Stomach (tissue), 4 donors: ENCODE data around the gene TJAP1.

Experiments used
- CTCF ChIP-seq, 7 experiments: fragments of 450-650 bp in 4 of 7; fragments of 200-600 bp in 3 of 7; sonication (generic) in 3 of 7; IDR thresholded peaks; one replicate each; pipeline ENCODE4 v1.5.1; 2016 to 2019; ENCODE audit warnings: antibody characterized with exemption in 7 of 7, control low read depth in 2 of 7, mild to moderate bottlenecking in 1 of 7
- EP300 ChIP-seq: sonication (generic); formaldehyde crosslinking; IDR thresholded peaks from one replicate; pipeline ENCODE4 v1.6.1; 2017; ENCODE audit warnings: antibody characterized with exemption

- no peak for TF ChIP-seq EP300
- TF ChIP-seq CTCF (IDR thresholded peaks at IDR 0.05): no peak
Observed at GRCh38 chr6:43503443-43503842, 26.1 kb downstream of the TJAP1 start.
